HCT116 (cell line): ENCODE results near the gene SPATA2L. TPM values are rescaled to one million over a fixed set of nuclear protein-coding genes. Genes with fewer than 3 reads are reported as not detected.
A peak's percentile ranks its signal among the peaks of the same experiment; 100 is the strongest.
"Not testable (repeated sequence)": the region's sequence is repeated elsewhere in the genome, so short reads cannot be mapped to it uniquely, and the experiment has no call there.

Source experiments
- ATAC-seq: fragments of 200-7000 bp; cut with Tn5 transposase; 2 replicates; pipeline ENCODE4 v1.9.1; 2020; ENCODE audit warnings: mild to moderate bottlenecking, moderate library complexity
- BruUV-seq: library from RNA; stranded (reverse); fragments of 400-500 nt; replicated peaks from 2 replicates; lab custom pipeline; 2021; lab: Mats Ljungman, UMichigan
- CTCF ChIA-PET: fragments of 300-600 bp; sonication (Branson Sonifier 250); formaldehyde crosslinking; loops from one replicate; lab custom pipeline; 2021; ENCODE audit warnings: antibody characterized with exemption; lab: Charles Lee
- POLR2A ChIA-PET: fragments of 300-600, 350-600 bp; sonication (Branson Sonifier 250); formaldehyde crosslinking; loops from one replicate; lab custom pipeline; 2021; ENCODE audit warnings: antibody characterized with exemption; lab: Charles Lee
- RAD21 ChIA-PET, 2 experiments: fragments of 300-600 bp; sonication (Branson Sonifier 250); formaldehyde crosslinking; loops; one replicate each; lab custom pipeline; 2023; ENCODE audit warnings: low total read pairs in 2 of 2; ENCODE audit not compliant: uncharacterized antibody in 2 of 2, unreplicated experiment in 2 of 2, low non-redundant PET in 1 of 2; lab: Charles Lee
- DNase-seq: peaks from one replicate; pipeline ENCODE4 v3.0.0-alpha.2; 2010; ENCODE audit warnings: low read depth, low spot score
- H2AFZ ChIP-seq: fragments of 200-600 bp; shearing (Covaris generic), sonication (generic); 2 replicates; pipeline ENCODE4 v1.6.1; 2017; ENCODE audit warnings: low read depth, mixed run types, mixed read lengths, antibody characterized with exemption, low read length; ENCODE audit not compliant: poor library complexity, severe bottlenecking
- H3K27ac ChIP-seq: 2 replicates; pipeline ENCODE4 v1.5.1; 2012; ENCODE audit warnings: low read depth, low read length
- H3K27me3 ChIP-seq: fragments of 200-600 bp; sonication (generic); 2 replicates; pipeline ENCODE4 v1.6.1; 2016; ENCODE audit warnings: mixed run types, low read length, mixed read lengths; ENCODE audit not compliant: insufficient read depth
- H3K36me3 ChIP-seq, 2 experiments: fragments of 200-500 bp in 1 of 2; fragments of 200-600 bp in 1 of 2; sonication (Bioruptor generic) in 1 of 2; sonication (generic) in 1 of 2; 2 replicates each; pipeline versions ENCODE4 v1.5.1 to v1.6.1; 2014 to 2016; ENCODE audit warnings: low read length in 2 of 2, inconsistent platforms in 1 of 2, mixed read lengths in 1 of 2, mixed run types in 1 of 2; ENCODE audit not compliant: insufficient read depth in 2 of 2, control insufficient read depth in 1 of 2
- H3K4me1 ChIP-seq, 2 experiments: fragments of 200-600 bp in 1 of 2; sonication (generic) in 1 of 2; 2 replicates each; pipeline versions ENCODE4 v1.5.1 to v1.6.1; 2012 to 2017; ENCODE audit warnings: low read length in 2 of 2, inconsistent platforms in 1 of 2, mild to moderate bottlenecking in 1 of 2, mixed read lengths in 1 of 2, mixed run types in 1 of 2, moderate library complexity in 1 of 2; ENCODE audit not compliant: insufficient read depth in 2 of 2, control insufficient read depth in 1 of 2
- H3K4me2 ChIP-seq: fragments of 200-600 bp; sonication (generic); 2 replicates; pipeline ENCODE4 v1.6.1; 2017; ENCODE audit warnings: mixed run types, low read length, mixed read lengths
- H3K4me3 ChIP-seq, 2 experiments: fragments of 200-600 bp in 1 of 2; sonication (generic) in 1 of 2; replicated peaks in 1 of 2; 2 replicates each; pipeline ENCODE4 v1.5.1; 2011 to 2016; ENCODE audit warnings: low read length in 2 of 2, control low read depth in 1 of 2, low read depth in 1 of 2, mild to moderate bottlenecking in 1 of 2, mixed read lengths in 1 of 2, mixed run types in 1 of 2
- H3K79me2 ChIP-seq: fragments of 200-600 bp; sonication (generic); 2 replicates; pipeline ENCODE4 v1.6.1; 2017; ENCODE audit warnings: mild to moderate bottlenecking, mixed run types, low read length, moderate library complexity, mixed read lengths; ENCODE audit not compliant: insufficient read depth
- H3K9ac ChIP-seq: fragments of 200-600 bp; sonication (generic); 2 replicates; pipeline ENCODE4 v1.6.1; 2016; ENCODE audit warnings: low read length, mixed read lengths
- H3K9me2 ChIP-seq: fragments of 200-600 bp; sonication (generic), shearing (Covaris generic); 2 replicates; pipeline ENCODE4 v1.6.1; 2017; ENCODE audit warnings: mixed run types, mild to moderate bottlenecking, moderate library complexity; ENCODE audit not compliant: insufficient read depth
- H3K9me3 ChIP-seq, 2 experiments: fragments of 200-500 bp in 1 of 2; fragments of 200-600 bp in 1 of 2; sonication (Bioruptor generic) in 1 of 2; sonication (generic) in 1 of 2; 2 replicates each; pipeline ENCODE4 v1.6.1; 2014 to 2017; ENCODE audit warnings: low read length in 2 of 2, mixed read lengths in 2 of 2, inconsistent platforms in 1 of 2, low read depth in 1 of 2, mild to moderate bottlenecking in 1 of 2, mixed run types in 1 of 2, moderate library complexity in 1 of 2; ENCODE audit not compliant: control insufficient read depth in 1 of 2, insufficient read depth in 1 of 2
- H4K20me1 ChIP-seq: fragments of 200-600 bp; sonication (generic), shearing (Covaris generic); 2 replicates; pipeline ENCODE4 v1.6.1; 2017; ENCODE audit warnings: mixed run types, mild to moderate bottlenecking, moderate library complexity; ENCODE audit not compliant: insufficient read depth
- CBX3 ChIP-seq: IDR thresholded peaks from 2 replicates; pipeline ENCODE4 v1.6.1; 2012; ENCODE audit warnings: low read depth
- RAD21 ChIP-seq: IDR thresholded peaks from 2 replicates; pipeline ENCODE4 v1.6.1; 2012; ENCODE audit warnings: low read depth, mild to moderate bottlenecking
- intact Hi-C: fragments of 100-400 bp; cut with micrococcal nuclease; formaldehyde crosslinking; loops from 2 replicates; pipeline ENCODE4 v1.10.0; 2022
- total RNA-seq: library from RNA; stranded (reverse); gene quantifications from one replicate; pipeline ENCODE4 v1.2.1, GENCODE V29; 2021; ENCODE audit not compliant: unreplicated experiment
- TF ChIP-seq, protein P1 (sequence below), 3 experiments: fragments of 200-600 bp in 1 of 3; sonication (generic) in 1 of 3; IDR thresholded peaks in 2 of 3; conservative IDR thresholded peaks in 1 of 3; 2 replicates each; pipeline ENCODE4 v1.5.1; 2012 to 2017; ENCODE audit warnings: low read depth in 2 of 3, low read length in 2 of 3, antibody characterized with exemption in 1 of 3, borderline replicate concordance in 1 of 3, control low read depth in 1 of 3, mild to moderate bottlenecking in 1 of 3, mixed read lengths in 1 of 3, mixed run types in 1 of 3, moderate library complexity in 1 of 3; ENCODE audit not compliant: insufficient read depth in 1 of 3

Gene SPATA2L
- total RNA-seq, 1 experiment from 2014 or later = 50.5 TPM

DNA sequence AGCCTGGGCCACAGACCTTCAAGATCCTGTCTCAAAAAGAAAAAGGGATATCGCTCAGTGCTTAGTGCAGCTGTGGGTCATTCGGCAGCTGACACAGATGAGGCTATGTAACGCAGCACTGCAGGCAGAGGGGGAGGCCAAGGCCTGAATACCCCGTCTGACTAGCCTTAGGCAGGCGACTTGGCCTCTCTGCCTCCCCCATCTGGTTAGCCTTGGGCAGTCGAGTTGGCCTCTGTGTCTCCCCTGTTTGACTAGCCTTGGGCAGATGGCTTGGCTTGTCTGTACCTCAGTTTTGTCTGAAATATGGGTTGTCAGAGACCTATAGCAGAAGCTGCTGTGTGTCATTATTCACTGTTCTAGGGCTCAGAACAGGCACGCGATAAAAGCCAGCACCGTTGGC lies 33.9 kb downstream of the SPATA2L start:
- ChIA-PET RAD21 (interaction anchor here in 1 of 2 experiments (0.6 kb wide), 1 partner anchor 94 kb away, joined by 3 read pairs; no protein-coding TSS in a partner anchor), CTCF (interaction anchor here (0.9 to 1.3 kb wide), 3 partner anchors 10 to 21 kb away, joined by 3 to 6 read pairs (median 3); partner anchors contain the start of genes CDK10, CHMP1A and SPATA33)

DNA sequence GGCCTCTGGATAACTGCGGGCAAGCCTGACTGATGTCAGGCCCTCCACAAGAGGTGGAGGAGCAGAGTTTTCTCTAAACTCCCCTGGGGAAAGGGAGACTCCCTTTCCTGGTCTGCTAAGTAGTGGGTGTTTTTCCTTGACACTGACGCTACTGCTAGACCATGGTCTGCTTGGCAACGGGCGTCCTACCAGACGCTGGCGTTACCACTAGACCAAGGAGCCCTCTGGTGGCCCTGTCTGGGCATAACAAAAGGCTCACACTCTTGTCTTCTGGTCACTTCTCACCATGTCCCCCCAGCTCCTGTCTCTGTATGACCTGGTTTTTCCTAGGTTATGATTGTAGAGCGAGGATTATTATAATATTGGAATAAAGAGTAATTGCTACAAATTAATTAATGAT lies 34.5 kb downstream of the SPATA2L start:
- RAD21 ChIA-PET, H3K4me1 ChIP-seq, H3K27ac ChIP-seq, BruUV-seq, H4K20me1 ChIP-seq, H3K4me2 ChIP-seq, H3K27me3 ChIP-seq, H2AFZ ChIP-seq, H3K9me3 ChIP-seq, H3K9me2 ChIP-seq, H3K79me2 ChIP-seq, H3K4me3 ChIP-seq, H3K9ac ChIP-seq: not testable (repeated sequence)
- TF ChIP-seq CBX3 (peak; percentile 98), RAD21 (peak; percentile 79)
- TF ChIP-seq, protein P1, sequence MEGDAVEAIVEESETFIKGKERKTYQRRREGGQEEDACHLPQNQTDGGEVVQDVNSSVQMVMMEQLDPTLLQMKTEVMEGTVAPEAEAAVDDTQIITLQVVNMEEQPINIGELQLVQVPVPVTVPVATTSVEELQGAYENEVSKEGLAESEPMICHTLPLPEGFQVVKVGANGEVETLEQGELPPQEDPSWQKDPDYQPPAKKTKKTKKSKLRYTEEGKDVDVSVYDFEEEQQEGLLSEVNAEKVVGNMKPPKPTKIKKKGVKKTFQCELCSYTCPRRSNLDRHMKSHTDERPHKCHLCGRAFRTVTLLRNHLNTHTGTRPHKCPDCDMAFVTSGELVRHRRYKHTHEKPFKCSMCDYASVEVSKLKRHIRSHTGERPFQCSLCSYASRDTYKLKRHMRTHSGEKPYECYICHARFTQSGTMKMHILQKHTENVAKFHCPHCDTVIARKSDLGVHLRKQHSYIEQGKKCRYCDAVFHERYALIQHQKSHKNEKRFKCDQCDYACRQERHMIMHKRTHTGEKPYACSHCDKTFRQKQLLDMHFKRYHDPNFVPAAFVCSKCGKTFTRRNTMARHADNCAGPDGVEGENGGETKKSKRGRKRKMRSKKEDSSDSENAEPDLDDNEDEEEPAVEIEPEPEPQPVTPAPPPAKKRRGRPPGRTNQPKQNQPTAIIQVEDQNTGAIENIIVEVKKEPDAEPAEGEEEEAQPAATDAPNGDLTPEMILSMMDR (IDR thresholded peaks at IDR 0.05 in 2 of 3, conservative IDR thresholded peaks at IDR 0.05 in 1 of 3; ENCODE audit: borderline replicate concordance in 1 of 3, insufficient read depth in 1 of 3, low read depth in 2 of 3, low read length in 2 of 3) = peak; percentile 59 to 72 (median 70); a peak in 5 of 6 replicates
- ATAC-seq (peak; percentile 46; the same call in 1 of the 2 replicates), DNase-seq (peak; percentile 60)
- POLR2A ChIA-PET = interaction anchor here (0.8 kb wide), 1 partner anchor 102 kb away, joined by 4 read pairs; no protein-coding TSS in a partner anchor
- CTCF ChIA-PET = interaction anchor here (0.9 to 1.0 kb wide), 2 partner anchors 20 kb away, joined by 3 read pairs; partner anchors contain the start of gene CDK10
- intact Hi-C loops = loop anchor here (2.0 kb wide), 2 partner anchors 68 to 92 kb away; partner anchors contain the start of gene CPNE7
- H3K36me3 ChIP-seq = peaks cover 2 to 30% of the 10 kb centered on the region in 2 experiments; a peak in 2 of 4 replicates

More for the DNA sequence above, 33.9 kb downstream of the SPATA2L start:
- TF ChIP-seq, protein P1 (IDR thresholded peaks at IDR 0.05 in 2 of 3, conservative IDR thresholded peaks at IDR 0.05 in 1 of 3; ENCODE audit: borderline replicate concordance in 1 of 3, insufficient read depth in 1 of 3, low read depth in 2 of 3, low read length in 2 of 3) = no peak
- TF ChIP-seq, all 23 proteins: peak for 0
- H3K27ac ChIP-seq = no peak overlapping the region
- peaks cover 2 to 24% of the 10 kb centered on the region in 2 experiments; a peak in 2 of 4 replicates for H3K36me3 ChIP-seq
- BruUV-seq = no TSS peak
- no peaks in the 10 kb centered on the region for H3K27me3 ChIP-seq
- no peak overlapping the region for H3K9ac ChIP-seq
- ATAC-seq (0 out of 2 replicates have a peak, but pooled peaks have one; percentile 35), DNase-seq (no peak)
- H3K4me2 ChIP-seq = no peak overlapping the region
- no peak overlapping the region for H2AFZ ChIP-seq
- POLR2A ChIA-PET = no interaction called here
- H3K4me3 ChIP-seq = no peak overlapping the region
- intact Hi-C loops = loop anchor here (2.0 kb wide), 2 partner anchors 69 to 93 kb away; partner anchors contain the start of gene CPNE7
- H3K79me2 ChIP-seq = no peaks in the 10 kb centered on the region
- peaks cover 0 to 5% of the 10 kb centered on the region in 2 experiments; a peak in 1 of 4 replicates for H3K4me1 ChIP-seq
- H3K9me3 ChIP-seq = peaks cover 5% of the 10 kb centered on the region in 2 experiments; a peak in 1 of 4 replicates
- no peaks in the 10 kb centered on the region for H4K20me1 ChIP-seq
- no peaks in the 10 kb centered on the region for H3K9me2 ChIP-seq

GRCh38 chr16:89664238-89664637 lies 37.3 kb downstream of the SPATA2L start:
- H3K9ac ChIP-seq, H3K4me2 ChIP-seq, BruUV-seq, intact Hi-C loops, H3K9me3 ChIP-seq, H3K27ac ChIP-seq, H3K9me2 ChIP-seq, H3K4me3 ChIP-seq, H2AFZ ChIP-seq, H4K20me1 ChIP-seq, H3K4me1 ChIP-seq, H3K27me3 ChIP-seq, CTCF ChIA-PET, ATAC-seq, DNase-seq: not testable (repeated sequence)
- ChIA-PET RAD21 (interaction anchor here in 1 of 2 experiments (0.5 kb wide), 1 partner anchor 48 kb away, joined by 4 read pairs; no protein-coding TSS in a partner anchor), POLR2A (interaction anchor here (0.8 kb wide), 1 partner anchor 36 kb away, joined by 3 read pairs; no protein-coding TSS in a partner anchor)
- H3K36me3 ChIP-seq = peaks cover 19 to 56% of the 10 kb centered on the region in 2 experiments
- peaks cover 25% of the 10 kb centered on the region for H3K79me2 ChIP-seq
